ENCODE data around the gene C15orf61.

Gene C15orf61

GRCh38 chr15:67521783-67522568, 1.0 kb downstream of the C15orf61 start:
- TF ChIP-seq JUND (IDR thresholded peaks at IDR 0.05; ENCODE audit: low read depth): no peak
- in situ Hi-C loops (cut with HindIII; ENCODE audit: low pct_unique_long_range_greater_than_20kb, low sequenced_read_pairs): no loop called here
- DNase-seq (ENCODE audit: low read depth in 1 of 2, low spot score in 1 of 2): peak in 1 of 2 experiments; percentile 47

GRCh38 chr15:67523330-67523729, 2.4 kb downstream of the C15orf61 start:
- no peak for TF ChIP-seq JUND (IDR thresholded peaks at IDR 0.05; ENCODE audit: low read depth)
- DNase-seq (ENCODE audit: low read depth in 1 of 2, low spot score in 1 of 2): no peak
- in situ Hi-C loops (cut with HindIII; ENCODE audit: low pct_unique_long_range_greater_than_20kb, low sequenced_read_pairs): no loop called here

- in situ Hi-C loops (cut with HindIII; ENCODE audit: low pct_unique_long_range_greater_than_20kb, low sequenced_read_pairs): no loop called here
- no peak for TF ChIP-seq JUND (IDR thresholded peaks at IDR 0.05; ENCODE audit: low read depth)
- DNase-seq (ENCODE audit: low read depth in 1 of 2, low spot score in 1 of 2): no peak
Measured at GRCh38 chr15:67524235-67524634, 3.3 kb downstream of the C15orf61 start.

GRCh38 chr15:67528513-67528912, 7.6 kb downstream of the C15orf61 start:
- no peak for TF ChIP-seq JUND (IDR thresholded peaks at IDR 0.05; ENCODE audit: low read depth)
- in situ Hi-C loops (cut with HindIII; ENCODE audit: low pct_unique_long_range_greater_than_20kb, low sequenced_read_pairs): no loop called here
- no peak for DNase-seq (ENCODE audit: low read depth in 1 of 2, low spot score in 1 of 2)

- TF ChIP-seq JUND (IDR thresholded peaks at IDR 0.05; ENCODE audit: low read depth): no peak
- in situ Hi-C loops (cut with HindIII; ENCODE audit: low pct_unique_long_range_greater_than_20kb, low sequenced_read_pairs): no loop called here
- DNase-seq (ENCODE audit: low read depth in 1 of 2, low spot score in 1 of 2): no peak
Measured at GRCh38 chr15:67531379-67531914, 10.5 kb downstream of the C15orf61 start.

- TF ChIP-seq JUND (IDR thresholded peaks at IDR 0.05; ENCODE audit: low read depth): no peak
Measured at GRCh38 chr15:67533873-67534272, 12.9 kb downstream of the C15orf61 start.

GRCh38 chr15:67534360-67534759, 13.4 kb downstream of the C15orf61 start:
- DNase-seq (ENCODE audit: low read depth in 1 of 2, low spot score in 1 of 2): no peak
- in situ Hi-C loops (cut with HindIII; ENCODE audit: low pct_unique_long_range_greater_than_20kb, low sequenced_read_pairs): no loop called here
- no peak for TF ChIP-seq JUND (IDR thresholded peaks at IDR 0.05; ENCODE audit: low read depth)

More at GRCh38 chr15:67533873-67534272, 12.9 kb downstream of the C15orf61 start:
- in situ Hi-C loops (cut with HindIII; ENCODE audit: low pct_unique_long_range_greater_than_20kb, low sequenced_read_pairs): no loop called here
- DNase-seq (ENCODE audit: low read depth in 1 of 2, low spot score in 1 of 2): no peak

GRCh38 chr15:67537771-67538170, 16.8 kb downstream of the C15orf61 start:
- DNase-seq (ENCODE audit: low read depth in 1 of 2, low spot score in 1 of 2): no peak
- TF ChIP-seq JUND (IDR thresholded peaks at IDR 0.05; ENCODE audit: low read depth): no peak
- in situ Hi-C loops (cut with HindIII; ENCODE audit: low pct_unique_long_range_greater_than_20kb, low sequenced_read_pairs): no loop called here

- peak; percentile 80 to 84 for DNase-seq (ENCODE audit: low read depth in 1 of 2, low spot score in 1 of 2)
- no peak for TF ChIP-seq JUND (IDR thresholded peaks at IDR 0.05; ENCODE audit: low read depth)
Measured at GRCh38 chr15:67542420-67543347, 21.8 kb downstream of the C15orf61 start, which contains the start of gene MAP2K5. Gene MAP2K5, plus strand, starts transcription at chr15:67542703. Its CDS starts 633 bp downstream, at chr15:67543336.

GRCh38 chr15:67543348-67543718, 22.4 kb downstream of the C15orf61 start:
- in situ Hi-C loops (cut with HindIII; ENCODE audit: low pct_unique_long_range_greater_than_20kb, low sequenced_read_pairs): no loop called here
- TF ChIP-seq JUND (IDR thresholded peaks at IDR 0.05; ENCODE audit: low read depth): no peak
- peak; percentile 2 to 13 for DNase-seq (ENCODE audit: low read depth in 1 of 2, low spot score in 1 of 2)

More at GRCh38 chr15:67542420-67543347, 21.8 kb downstream of the C15orf61 start, which contains the start of gene MAP2K5:
- in situ Hi-C loops (cut with HindIII; ENCODE audit: low pct_unique_long_range_greater_than_20kb, low sequenced_read_pairs): no loop called here

GRCh38 chr15:67544475-67544874, 23.5 kb downstream of the C15orf61 start:
- no peak for DNase-seq (ENCODE audit: low read depth in 1 of 2, low spot score in 1 of 2)
- no peak for TF ChIP-seq JUND (IDR thresholded peaks at IDR 0.05; ENCODE audit: low read depth)
- in situ Hi-C loops (cut with HindIII; ENCODE audit: low pct_unique_long_range_greater_than_20kb, low sequenced_read_pairs): no loop called here

GRCh38 chr15:67545864-67546263, 24.9 kb downstream of the C15orf61 start:
- peak in 1 of 2 experiments; percentile 31 for DNase-seq (ENCODE audit: low read depth in 1 of 2, low spot score in 1 of 2)
- in situ Hi-C loops (cut with HindIII; ENCODE audit: low pct_unique_long_range_greater_than_20kb, low sequenced_read_pairs): no loop called here
- no peak for TF ChIP-seq JUND (IDR thresholded peaks at IDR 0.05; ENCODE audit: low read depth)
